HepG2 (cell line): Measurements from ENCODE around the gene C15orf62. TPM values are rescaled to one million over a fixed set of nuclear protein-coding genes. Genes with fewer than 3 reads are reported as not detected.

Experiments
- MYC ChIP-seq: sonication (generic); formaldehyde crosslinking; IDR thresholded peaks from 2 replicates; pipeline ENCODE4 v1.9.0; 2021; ENCODE audit warnings: missing genetic modification reagents, borderline replicate concordance
- NRL ChIP-seq: sonication (generic); formaldehyde crosslinking; IDR thresholded peaks from 2 replicates; pipeline ENCODE4 v1.5.0; 2020; ENCODE audit warnings: missing genetic modification reagents, mild to moderate bottlenecking, moderate library complexity, borderline replicate concordance
- polyA plus RNA-seq, 8 experiments: library from polyadenylated mRNA; depleted of rRNA in 3 of 8; stranded (reverse) in 7 of 8; unstranded in 1 of 8; fragments of >200 nt; fragmentation: Illumina TruSeq in 4 of 8; extraction: Trizol in 4 of 8; gene quantifications; 2 replicates each; pipeline versions ENCODE4 v1.2.1 to v1.2.3, GENCODE V29; 2011 to 2016; ENCODE audit warnings: low read depth in 4 of 8, missing spikeins in 1 of 8, mixed read lengths in 1 of 8; ENCODE audit not compliant: insufficient read depth in 1 of 8
- total RNA-seq, 5 experiments: library from RNA; depleted of rRNA; stranded (reverse); fragments of >200 nt; fragmentation: Illumina TruSeq; extraction: Trizol; gene quantifications; 2 replicates each; pipeline ENCODE4 v1.2.3, GENCODE V29; 2016; ENCODE audit warnings: low read depth in 1 of 5
- TF ChIP-seq, protein P1 (sequence below): sonication (generic); formaldehyde crosslinking; IDR thresholded peaks from 2 replicates; pipeline ENCODE4 v1.9.0; 2021; ENCODE audit warnings: mild to moderate bottlenecking, missing genetic modification reagents
- TF ChIP-seq, protein P2 (sequence below): sonication (generic); formaldehyde crosslinking; IDR thresholded peaks from 2 replicates; pipeline ENCODE4 v1.4.0; 2020; ENCODE audit warnings: missing genetic modification reagents
- TF ChIP-seq, protein P3 (sequence below): sonication (generic); formaldehyde crosslinking; IDR thresholded peaks from 2 replicates; pipeline ENCODE4 v1.4.0; 2020; ENCODE audit warnings: missing genetic modification reagents

The C15orf62 gene
- total and polyA plus RNA-seq, 2 of the 13 experiments (the other 11 are each of a cell fraction or from before 2014, with no cell fraction given): 0.51 to 1.1 TPM

DNA sequence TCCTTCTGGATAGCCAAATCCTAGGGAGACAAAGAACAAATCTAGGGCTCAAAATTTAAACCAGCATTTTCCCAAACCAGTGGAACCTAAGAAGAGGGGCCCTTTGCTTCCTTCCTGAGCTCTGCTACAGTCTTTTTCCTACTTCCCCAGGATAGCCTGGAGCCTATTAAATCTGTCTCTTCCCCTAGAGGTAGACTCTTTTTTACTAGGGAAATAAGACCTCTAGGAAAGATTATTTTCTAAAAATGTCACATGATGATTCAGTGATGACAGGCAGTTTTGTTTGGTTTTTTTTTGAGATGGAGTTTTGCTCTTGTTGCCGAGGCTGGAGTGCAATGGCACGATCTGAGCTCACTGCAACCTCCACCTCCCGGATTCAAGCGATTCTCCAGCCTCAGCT, 33.2 kb upstream of the C15orf62 start (continued):
- no peak for TF ChIP-seq MYC (CRISPR knock-in tag)
- TF ChIP-seq, protein P1, sequence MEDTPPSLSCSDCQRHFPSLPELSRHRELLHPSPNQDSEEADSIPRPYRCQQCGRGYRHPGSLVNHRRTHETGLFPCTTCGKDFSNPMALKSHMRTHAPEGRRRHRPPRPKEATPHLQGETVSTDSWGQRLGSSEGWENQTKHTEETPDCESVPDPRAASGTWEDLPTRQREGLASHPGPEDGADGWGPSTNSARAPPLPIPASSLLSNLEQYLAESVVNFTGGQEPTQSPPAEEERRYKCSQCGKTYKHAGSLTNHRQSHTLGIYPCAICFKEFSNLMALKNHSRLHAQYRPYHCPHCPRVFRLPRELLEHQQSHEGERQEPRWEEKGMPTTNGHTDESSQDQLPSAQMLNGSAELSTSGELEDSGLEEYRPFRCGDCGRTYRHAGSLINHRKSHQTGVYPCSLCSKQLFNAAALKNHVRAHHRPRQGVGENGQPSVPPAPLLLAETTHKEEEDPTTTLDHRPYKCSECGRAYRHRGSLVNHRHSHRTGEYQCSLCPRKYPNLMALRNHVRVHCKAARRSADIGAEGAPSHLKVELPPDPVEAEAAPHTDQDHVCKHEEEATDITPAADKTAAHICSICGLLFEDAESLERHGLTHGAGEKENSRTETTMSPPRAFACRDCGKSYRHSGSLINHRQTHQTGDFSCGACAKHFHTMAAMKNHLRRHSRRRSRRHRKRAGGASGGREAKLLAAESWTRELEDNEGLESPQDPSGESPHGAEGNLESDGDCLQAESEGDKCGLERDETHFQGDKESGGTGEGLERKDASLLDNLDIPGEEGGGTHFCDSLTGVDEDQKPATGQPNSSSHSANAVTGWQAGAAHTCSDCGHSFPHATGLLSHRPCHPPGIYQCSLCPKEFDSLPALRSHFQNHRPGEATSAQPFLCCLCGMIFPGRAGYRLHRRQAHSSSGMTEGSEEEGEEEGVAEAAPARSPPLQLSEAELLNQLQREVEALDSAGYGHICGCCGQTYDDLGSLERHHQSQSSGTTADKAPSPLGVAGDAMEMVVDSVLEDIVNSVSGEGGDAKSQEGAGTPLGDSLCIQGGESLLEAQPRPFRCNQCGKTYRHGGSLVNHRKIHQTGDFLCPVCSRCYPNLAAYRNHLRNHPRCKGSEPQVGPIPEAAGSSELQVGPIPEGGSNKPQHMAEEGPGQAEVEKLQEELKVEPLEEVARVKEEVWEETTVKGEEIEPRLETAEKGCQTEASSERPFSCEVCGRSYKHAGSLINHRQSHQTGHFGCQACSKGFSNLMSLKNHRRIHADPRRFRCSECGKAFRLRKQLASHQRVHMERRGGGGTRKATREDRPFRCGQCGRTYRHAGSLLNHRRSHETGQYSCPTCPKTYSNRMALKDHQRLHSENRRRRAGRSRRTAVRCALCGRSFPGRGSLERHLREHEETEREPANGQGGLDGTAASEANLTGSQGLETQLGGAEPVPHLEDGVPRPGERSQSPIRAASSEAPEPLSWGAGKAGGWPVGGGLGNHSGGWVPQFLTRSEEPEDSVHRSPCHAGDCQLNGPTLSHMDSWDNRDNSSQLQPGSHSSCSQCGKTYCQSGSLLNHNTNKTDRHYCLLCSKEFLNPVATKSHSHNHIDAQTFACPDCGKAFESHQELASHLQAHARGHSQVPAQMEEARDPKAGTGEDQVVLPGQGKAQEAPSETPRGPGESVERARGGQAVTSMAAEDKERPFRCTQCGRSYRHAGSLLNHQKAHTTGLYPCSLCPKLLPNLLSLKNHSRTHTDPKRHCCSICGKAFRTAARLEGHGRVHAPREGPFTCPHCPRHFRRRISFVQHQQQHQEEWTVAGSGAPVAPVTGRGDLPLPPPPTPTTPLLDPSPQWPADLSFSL: no peak
- TF ChIP-seq, protein P2, sequence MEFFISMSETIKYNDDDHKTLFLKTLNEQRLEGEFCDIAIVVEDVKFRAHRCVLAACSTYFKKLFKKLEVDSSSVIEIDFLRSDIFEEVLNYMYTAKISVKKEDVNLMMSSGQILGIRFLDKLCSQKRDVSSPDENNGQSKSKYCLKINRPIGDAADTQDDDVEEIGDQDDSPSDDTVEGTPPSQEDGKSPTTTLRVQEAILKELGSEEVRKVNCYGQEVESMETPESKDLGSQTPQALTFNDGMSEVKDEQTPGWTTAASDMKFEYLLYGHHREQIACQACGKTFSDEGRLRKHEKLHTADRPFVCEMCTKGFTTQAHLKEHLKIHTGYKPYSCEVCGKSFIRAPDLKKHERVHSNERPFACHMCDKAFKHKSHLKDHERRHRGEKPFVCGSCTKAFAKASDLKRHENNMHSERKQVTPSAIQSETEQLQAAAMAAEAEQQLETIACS: no peak
- TF ChIP-seq NRL: no peak
- TF ChIP-seq, protein P3, sequence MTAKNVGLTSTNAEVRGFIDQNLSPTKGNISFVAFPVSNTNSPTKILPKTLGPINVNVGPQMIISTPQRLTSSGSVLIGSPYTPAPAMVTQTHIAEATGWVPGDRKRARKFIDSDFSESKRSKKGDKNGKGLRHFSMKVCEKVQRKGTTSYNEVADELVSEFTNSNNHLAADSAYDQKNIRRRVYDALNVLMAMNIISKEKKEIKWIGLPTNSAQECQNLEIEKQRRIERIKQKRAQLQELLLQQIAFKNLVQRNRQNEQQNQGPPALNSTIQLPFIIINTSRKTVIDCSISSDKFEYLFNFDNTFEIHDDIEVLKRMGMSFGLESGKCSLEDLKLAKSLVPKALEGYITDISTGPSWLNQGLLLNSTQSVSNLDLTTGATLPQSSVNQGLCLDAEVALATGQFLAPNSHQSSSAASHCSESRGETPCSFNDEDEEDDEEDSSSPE: no peak
